Neuronal stem cell (in vitro differentiated cells): ENCODE measurements around the gene MEG3.
A peak's percentile ranks its signal among the peaks of the same experiment; 100 is the strongest.

Source experiments
- DNase-seq: peaks from one replicate; pipeline ENCODE4 v3.0.0-alpha.2; 2013; ENCODE audit warnings: low spot score
- H2AFZ ChIP-seq: one replicate; pipeline ENCODE4 v1.6.1; 2013; ENCODE audit warnings: mild to moderate bottlenecking, low read length, inconsistent platforms
- H2AK5ac ChIP-seq: 2 replicates; pipeline ENCODE4 v1.6.1; 2013; ENCODE audit warnings: low read depth, mild to moderate bottlenecking, inconsistent platforms, low read length, moderate library complexity, mixed read lengths
- H2BK120ac ChIP-seq: 2 replicates; pipeline ENCODE4 v1.6.1; 2013; ENCODE audit warnings: low read depth, mild to moderate bottlenecking, inconsistent platforms, low read length, moderate library complexity, mixed read lengths
- H2BK12ac ChIP-seq: one replicate; pipeline ENCODE4 v1.6.1; 2013; ENCODE audit warnings: low read length, inconsistent platforms
- H2BK15ac ChIP-seq: 2 replicates; pipeline ENCODE4 v1.6.1; 2013; ENCODE audit warnings: mild to moderate bottlenecking, low read length, inconsistent platforms, mixed read lengths
- H2BK5ac ChIP-seq: one replicate; pipeline ENCODE4 v1.6.1; 2013; ENCODE audit warnings: inconsistent platforms, mild to moderate bottlenecking, low read length, moderate library complexity
- H3K14ac ChIP-seq: one replicate; pipeline ENCODE4 v1.6.1; 2013; ENCODE audit warnings: low read length, inconsistent platforms
- H3K18ac ChIP-seq: 2 replicates; pipeline ENCODE4 v1.6.1; 2013; ENCODE audit warnings: low read length, inconsistent platforms
- H3K23ac ChIP-seq: 2 replicates; pipeline ENCODE4 v1.6.1; 2013; ENCODE audit warnings: low read depth, mild to moderate bottlenecking, mixed read lengths, low read length, inconsistent platforms; ENCODE audit not compliant: poor library complexity
- H3K27ac ChIP-seq: replicated peaks from 3 replicates; pipeline ENCODE4 v1.5.1; 2013; ENCODE audit warnings: low read length, inconsistent platforms
- H3K27me3 ChIP-seq, 3 experiments: 2 replicates each; pipeline ENCODE4 v1.6.1; 2013; ENCODE audit warnings: low read length in 3 of 3, mild to moderate bottlenecking in 2 of 3, inconsistent platforms in 1 of 3, low read depth in 1 of 3, mixed read lengths in 1 of 3, moderate library complexity in 1 of 3; ENCODE audit not compliant: control insufficient read depth in 3 of 3, insufficient read depth in 3 of 3
- H3K36me3 ChIP-seq, 2 donors: replicated peaks in 1 of 2; 2 replicates each; pipeline ENCODE4 v1.6.1; 2013; ENCODE audit warnings: low read length in 2 of 2; ENCODE audit not compliant: control insufficient read depth in 2 of 2, insufficient read depth in 2 of 2
- H3K4ac ChIP-seq: 2 replicates; pipeline ENCODE4 v1.6.1; 2013; ENCODE audit warnings: inconsistent platforms, mild to moderate bottlenecking, low read length, moderate library complexity
- H3K4me1 ChIP-seq, 2 donors: 1 replicate in 1 of 2; 2 replicates in 1 of 2; pipeline ENCODE4 v1.6.1; 2013; ENCODE audit warnings: low read length in 2 of 2, low read depth in 1 of 2; ENCODE audit not compliant: control insufficient read depth in 2 of 2, insufficient read depth in 1 of 2
- H3K4me2 ChIP-seq: one replicate; pipeline ENCODE4 v1.6.1; 2013; ENCODE audit warnings: mild to moderate bottlenecking, low read length, inconsistent platforms; ENCODE audit not compliant: insufficient read depth, poor library complexity, severe bottlenecking
- H3K4me3 ChIP-seq, 2 donors: 2 replicates each; pipeline ENCODE4 v1.5.1; 2013; ENCODE audit warnings: low read length in 2 of 2, mild to moderate bottlenecking in 2 of 2, inconsistent platforms in 1 of 2, moderate library complexity in 1 of 2
- H3K79me1 ChIP-seq: one replicate; pipeline ENCODE4 v1.6.1; 2013; ENCODE audit warnings: low read depth, mild to moderate bottlenecking, inconsistent platforms, low read length, moderate library complexity
- H3K9ac ChIP-seq: one replicate; pipeline ENCODE4 v1.6.1; 2013; ENCODE audit warnings: mild to moderate bottlenecking, low read depth, low read length, inconsistent platforms; ENCODE audit not compliant: poor library complexity
- H3K9me3 ChIP-seq, 2 donors: replicated peaks in 1 of 2; 2 replicates each; pipeline versions ENCODE3 to v1.6.1; 2013; ENCODE audit warnings: low read length in 2 of 2, mild to moderate bottlenecking in 2 of 2, inconsistent platforms in 1 of 2, low read depth in 1 of 2, mixed read lengths in 1 of 2, moderate library complexity in 1 of 2; ENCODE audit not compliant: control insufficient read depth in 2 of 2, insufficient read depth in 1 of 2
- H4K8ac ChIP-seq: one replicate; pipeline ENCODE4 v1.6.1; 2013; ENCODE audit warnings: low read depth, mild to moderate bottlenecking, inconsistent platforms, low read length, moderate library complexity
- H4K91ac ChIP-seq: one replicate; pipeline ENCODE4 v1.6.1; 2013; ENCODE audit warnings: low read length, low read depth, mild to moderate bottlenecking, inconsistent platforms; ENCODE audit not compliant: poor library complexity
- WGBS, 2 donors: extraction: QIAGEN DNeasy Blood & Tissue Kit; methylation state at CpG; one replicate each; pipeline ENCODE4 v1.1.7; 2013; ENCODE audit warnings: missing lambda C conversion rate in 2 of 2, mixed read lengths in 1 of 2; ENCODE audit not compliant: insufficient read length in 2 of 2, insufficient replicate concordance in 1 of 2; ENCODE audit errors: extremely low coverage in 2 of 2; 5-methylcytosine and 5-hydroxymethylcytosine counted together

The MEG3 gene

DNA sequence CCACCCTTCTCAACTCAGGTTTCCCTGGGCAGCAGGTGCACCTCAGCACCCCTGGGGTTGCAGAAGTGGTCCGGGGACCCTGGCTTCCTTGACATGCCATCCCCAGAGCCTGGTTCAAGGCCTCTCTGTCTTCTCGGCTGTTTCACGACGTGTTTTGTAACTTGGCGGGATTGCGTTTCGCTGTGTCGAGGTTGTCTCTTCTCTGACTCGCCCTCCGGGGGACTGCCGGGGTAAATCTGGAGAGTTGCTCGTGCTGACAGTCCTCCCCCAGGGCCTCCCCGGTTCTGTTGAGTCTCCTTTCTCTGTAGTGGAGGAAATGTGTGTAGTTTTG is 25.6 kb downstream of the MEG3 start:
- H2BK12ac ChIP-seq, result peak overlapping the region; percentile 88
- no peak overlapping the region for H3K23ac ChIP-seq
- H4K8ac ChIP-seq, result no peak overlapping the region
- H3K79me1 ChIP-seq, result no peaks in the 10 kb centered on the region
- peak overlapping the region; percentile 91 for H3K18ac ChIP-seq
- no peak overlapping the region for H3K27ac ChIP-seq
- no peaks in the 10 kb centered on the region for H3K9me3 ChIP-seq
- H4K91ac ChIP-seq, result no peak overlapping the region
- peak overlapping the region; percentile 42 for H2BK15ac ChIP-seq
- no peak for DNase-seq
- no peak overlapping the region for H3K4me3 ChIP-seq
- no peak overlapping the region for H2AFZ ChIP-seq
- H2BK5ac ChIP-seq, result peak overlapping the region; percentile 57
- no CpG with 5 or more reads among the region's 13 CpGs for WGBS, 2 donors
- no peaks in the 10 kb centered on the region for H3K36me3 ChIP-seq
- H3K4me1 ChIP-seq, result peaks cover 0 to 2% of the 10 kb centered on the region in 2 donors
- no peak overlapping the region for H2BK120ac ChIP-seq
- H3K14ac ChIP-seq, result peak overlapping the region; percentile 28
- peaks cover 0 to 16% (median 0%) of the 10 kb centered on the region in 3 experiments for H3K27me3 ChIP-seq
- H3K9ac ChIP-seq, result no peak overlapping the region
- H3K4me2 ChIP-seq, result no peak overlapping the region
- H3K4ac ChIP-seq, result peak overlapping the region; percentile 24
- H2AK5ac ChIP-seq, result peak overlapping the region; percentile 17

DNA sequence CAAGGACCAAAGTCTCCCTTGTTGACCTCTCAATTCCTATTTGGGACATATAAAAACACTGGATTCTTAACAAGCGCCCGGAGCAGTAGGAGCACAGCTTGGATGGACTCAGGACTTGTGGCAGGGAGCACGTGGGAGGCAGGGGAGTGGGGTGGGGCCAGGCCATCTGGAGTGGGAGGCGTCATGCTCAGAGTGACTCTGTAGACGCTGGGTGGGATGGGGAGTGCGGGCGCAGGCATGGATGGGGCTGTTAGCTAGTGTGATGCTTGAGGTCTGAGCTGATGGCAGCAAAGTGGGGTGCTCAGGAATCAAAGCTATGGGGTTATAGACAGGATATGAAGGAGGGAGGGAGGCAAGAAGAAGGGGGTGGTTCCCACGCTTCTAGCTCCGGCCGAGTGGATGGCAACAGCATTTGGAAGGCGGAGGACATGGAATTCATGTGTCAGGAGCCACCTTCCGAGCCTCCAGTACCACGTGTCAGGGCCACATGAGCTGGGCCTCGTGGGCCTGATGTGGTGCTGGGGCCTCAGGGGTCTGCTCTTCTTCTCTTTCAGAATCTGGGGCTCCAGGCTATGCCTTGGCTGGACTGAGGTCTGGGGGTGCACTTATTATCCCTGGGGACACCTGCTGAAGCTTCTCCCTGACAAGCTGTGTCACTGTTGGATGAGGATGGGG is 26.2 kb downstream of the MEG3 start:
- no peak overlapping the region for H3K27ac ChIP-seq
- H2BK15ac ChIP-seq, result peak overlapping the region; percentile 42
- H4K91ac ChIP-seq, result no peak overlapping the region
- H2BK5ac ChIP-seq, result peak overlapping the region; percentile 57
- no peaks in the 10 kb centered on the region for H3K36me3 ChIP-seq
- H3K23ac ChIP-seq, result no peak overlapping the region
- peak overlapping the region; percentile 58 for H2BK120ac ChIP-seq
- H3K4ac ChIP-seq, result peak overlapping the region; percentile 43
- H3K27me3 ChIP-seq, result peaks cover 0 to 16% (median 0%) of the 10 kb centered on the region in 3 experiments
- H2BK12ac ChIP-seq, result peak overlapping the region; percentile 18
- no peak overlapping the region for H3K14ac ChIP-seq
- DNase-seq, result no peak
- H3K9me3 ChIP-seq, result no peaks in the 10 kb centered on the region
- no peak overlapping the region for H3K4me2 ChIP-seq
- H3K18ac ChIP-seq, result peak overlapping the region; percentile 85
- H3K4me3 ChIP-seq, result no peak overlapping the region
- no CpG with 5 or more reads among the region's 14 CpGs for WGBS, 2 donors
- H4K8ac ChIP-seq, result no peak overlapping the region
- H3K79me1 ChIP-seq, result no peaks in the 10 kb centered on the region
- peak overlapping the region; percentile 17 for H2AK5ac ChIP-seq
- no peak overlapping the region for H3K9ac ChIP-seq
- no peak overlapping the region for H2AFZ ChIP-seq
- peaks cover 0 to 3% of the 10 kb centered on the region in 2 donors for H3K4me1 ChIP-seq

DNA sequence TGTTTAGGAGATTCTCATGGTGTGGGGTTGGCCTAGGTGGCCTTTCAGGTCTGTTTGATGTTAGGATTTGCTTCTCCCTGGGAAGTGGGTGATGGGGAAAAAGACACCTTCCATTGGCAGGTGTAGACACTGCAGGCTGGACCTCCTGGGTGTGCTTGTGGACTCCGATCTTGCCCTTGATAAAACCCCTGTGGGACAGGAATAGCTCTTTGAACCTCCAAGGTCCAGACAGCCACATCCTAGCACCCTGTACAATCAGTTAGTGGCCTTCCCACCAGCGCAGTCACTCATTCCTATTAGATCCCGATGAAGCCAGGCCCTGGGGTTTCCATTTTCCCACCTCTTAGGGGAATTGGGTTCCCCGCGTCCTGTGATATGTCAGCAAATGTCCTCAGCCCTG is 28.5 kb downstream of the MEG3 start:
- H3K27ac ChIP-seq, result no peak overlapping the region
- H3K36me3 ChIP-seq, result no peaks in the 10 kb centered on the region
- H4K91ac ChIP-seq, result peak overlapping the region; percentile 17
- H2BK120ac ChIP-seq, result no peak overlapping the region
- no peak overlapping the region for H3K4me2 ChIP-seq
- no peak overlapping the region for H2AFZ ChIP-seq
- DNase-seq, result no peak
- H3K4me3 ChIP-seq, result no peak overlapping the region
- H3K79me1 ChIP-seq, result no peaks in the 10 kb centered on the region
- no peak overlapping the region for H3K9ac ChIP-seq
- peak overlapping the region; percentile 33 for H2BK12ac ChIP-seq
- no peak overlapping the region for H3K23ac ChIP-seq
- H4K8ac ChIP-seq, result no peak overlapping the region
- H3K9me3 ChIP-seq, result no peaks in the 10 kb centered on the region
- H2BK5ac ChIP-seq, result no peak overlapping the region
- WGBS, 2 donors, result no CpG with 5 or more reads among the region's 5 CpGs
- peak overlapping the region; percentile 63 for H2AK5ac ChIP-seq
- peak overlapping the region; percentile 69 for H3K18ac ChIP-seq
- no peak overlapping the region for H3K14ac ChIP-seq
- H3K27me3 ChIP-seq, result peaks cover 0 to 16% (median 0%) of the 10 kb centered on the region in 3 experiments
- peaks cover 0 to 10% of the 10 kb centered on the region in 2 donors for H3K4me1 ChIP-seq
- no peak overlapping the region for H3K4ac ChIP-seq
- peak overlapping the region; percentile 74 for H2BK15ac ChIP-seq

DNA sequence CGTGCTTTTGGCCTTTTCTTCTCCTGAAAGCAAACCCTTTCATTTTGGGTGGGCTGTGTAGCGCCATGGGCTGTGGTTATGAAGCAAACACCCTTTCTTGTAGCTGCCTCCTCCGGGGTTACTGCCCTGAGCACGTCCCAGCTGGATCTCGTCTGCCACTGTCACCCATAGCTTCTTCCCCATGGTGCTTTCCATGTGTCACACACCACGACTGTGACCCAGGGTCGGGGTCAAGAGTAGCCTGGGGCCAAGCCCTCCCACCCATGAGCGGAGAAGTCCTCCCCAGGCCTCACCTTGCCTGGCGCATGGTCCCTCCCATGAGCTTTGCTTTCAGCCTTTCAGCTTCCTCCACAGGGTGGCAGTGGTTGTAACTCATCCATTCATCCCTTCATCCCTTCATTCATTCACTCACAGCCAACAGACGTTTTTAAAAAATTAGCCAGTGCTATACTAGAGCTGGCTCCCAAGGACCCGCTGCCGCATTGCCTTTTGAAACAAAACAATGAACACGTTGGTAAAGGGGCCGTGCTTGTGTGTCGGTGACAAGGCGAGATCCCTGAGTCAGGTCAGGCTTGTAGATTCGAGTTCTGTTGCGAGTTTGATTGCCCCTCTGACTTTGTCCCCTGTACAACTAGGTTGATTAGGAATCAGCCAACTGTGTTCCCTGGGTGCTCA is 29.5 kb downstream of the MEG3 start:
- Histone ChIP-seq H3K4ac (no peak overlapping the region), H2AK5ac (peak overlapping the region; percentile 63), H3K23ac (no peak overlapping the region), H3K4me2 (no peak overlapping the region), H3K9me3 (no peaks in the 10 kb centered on the region), H3K14ac (no peak overlapping the region), H2BK12ac (peak overlapping the region; percentile 26), H3K36me3 (no peaks in the 10 kb centered on the region), H2BK15ac (peak overlapping the region; percentile 92), H2BK5ac (peak overlapping the region; percentile 19), H3K79me1 (no peaks in the 10 kb centered on the region), H3K18ac (peak overlapping the region; percentile 85), H4K91ac (no peak overlapping the region), H4K8ac (no peak overlapping the region), H2BK120ac (peak overlapping the region; percentile 89), H3K27ac (no peak overlapping the region), H3K9ac (no peak overlapping the region), H3K4me3 (no peak overlapping the region), H3K4me1 (peaks cover 0 to 10% of the 10 kb centered on the region in 2 donors), H2AFZ (no peak overlapping the region), H3K27me3 (peaks cover 0 to 16% (median 0%) of the 10 kb centered on the region in 3 experiments)
- DNase-seq, result no peak
- no CpG with 5 or more reads among the region's 18 CpGs for WGBS, 2 donors
